Measurements from ENCODE around the gene KATNAL2.

The KATNAL2 gene

DNA sequence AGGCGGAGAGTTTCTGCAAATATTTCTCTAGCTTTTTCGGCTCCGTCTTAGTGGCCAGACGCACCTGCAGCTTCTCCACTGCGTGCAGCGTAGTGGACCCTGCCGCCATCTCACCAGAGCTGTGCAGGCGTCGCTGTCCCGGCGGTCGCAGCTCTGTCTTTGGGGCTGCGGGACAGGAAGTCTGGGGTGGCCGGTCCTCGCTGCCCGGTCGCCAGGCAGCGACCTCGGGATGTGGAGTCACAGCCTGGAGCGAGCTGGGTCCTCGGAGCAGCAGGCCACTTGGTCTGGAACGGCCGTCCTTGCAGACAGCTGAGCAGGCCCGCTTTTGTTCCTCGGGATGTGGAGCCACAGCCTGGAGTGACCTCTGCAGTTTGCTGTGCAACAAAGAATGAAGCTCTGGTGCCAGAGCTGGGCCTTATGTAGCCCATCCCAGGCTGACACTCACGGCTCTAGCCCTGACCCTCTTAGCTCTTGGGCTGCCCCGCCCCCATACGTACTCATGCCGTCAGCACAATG, 117.8 kb downstream of the KATNAL2 start, which contains the start of gene ELOA2:
Gene ELOA2, minus strand, starts transcription at position 466 of the 516 bp plus-strand sequence. Its CDS starts 357 bp downstream, at position 109.
- TF ChIP-seq, protein P1, sequence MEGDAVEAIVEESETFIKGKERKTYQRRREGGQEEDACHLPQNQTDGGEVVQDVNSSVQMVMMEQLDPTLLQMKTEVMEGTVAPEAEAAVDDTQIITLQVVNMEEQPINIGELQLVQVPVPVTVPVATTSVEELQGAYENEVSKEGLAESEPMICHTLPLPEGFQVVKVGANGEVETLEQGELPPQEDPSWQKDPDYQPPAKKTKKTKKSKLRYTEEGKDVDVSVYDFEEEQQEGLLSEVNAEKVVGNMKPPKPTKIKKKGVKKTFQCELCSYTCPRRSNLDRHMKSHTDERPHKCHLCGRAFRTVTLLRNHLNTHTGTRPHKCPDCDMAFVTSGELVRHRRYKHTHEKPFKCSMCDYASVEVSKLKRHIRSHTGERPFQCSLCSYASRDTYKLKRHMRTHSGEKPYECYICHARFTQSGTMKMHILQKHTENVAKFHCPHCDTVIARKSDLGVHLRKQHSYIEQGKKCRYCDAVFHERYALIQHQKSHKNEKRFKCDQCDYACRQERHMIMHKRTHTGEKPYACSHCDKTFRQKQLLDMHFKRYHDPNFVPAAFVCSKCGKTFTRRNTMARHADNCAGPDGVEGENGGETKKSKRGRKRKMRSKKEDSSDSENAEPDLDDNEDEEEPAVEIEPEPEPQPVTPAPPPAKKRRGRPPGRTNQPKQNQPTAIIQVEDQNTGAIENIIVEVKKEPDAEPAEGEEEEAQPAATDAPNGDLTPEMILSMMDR (IDR thresholded peaks at IDR 0.05; ENCODE audit: low read depth, low read length, missing control alignments) = no peak
- DNase-seq = no peak
- H3K27me3 ChIP-seq (replicated peaks) = no peaks in the 10 kb centered on the region
- in situ Hi-C loops (cut with HindIII; ENCODE audit: low pct_ligation_motif_present, low sequenced_read_pairs) = no loop called here
- no peak within 1 kb of the TSS for H3K4me3 ChIP-seq (ENCODE audit: low read depth, low read length)
- no peak within 1 kb of the TSS for H3K27ac ChIP-seq
- H3K36me3 ChIP-seq (replicated peaks) = no peaks in the 10 kb centered on the region

DNA sequence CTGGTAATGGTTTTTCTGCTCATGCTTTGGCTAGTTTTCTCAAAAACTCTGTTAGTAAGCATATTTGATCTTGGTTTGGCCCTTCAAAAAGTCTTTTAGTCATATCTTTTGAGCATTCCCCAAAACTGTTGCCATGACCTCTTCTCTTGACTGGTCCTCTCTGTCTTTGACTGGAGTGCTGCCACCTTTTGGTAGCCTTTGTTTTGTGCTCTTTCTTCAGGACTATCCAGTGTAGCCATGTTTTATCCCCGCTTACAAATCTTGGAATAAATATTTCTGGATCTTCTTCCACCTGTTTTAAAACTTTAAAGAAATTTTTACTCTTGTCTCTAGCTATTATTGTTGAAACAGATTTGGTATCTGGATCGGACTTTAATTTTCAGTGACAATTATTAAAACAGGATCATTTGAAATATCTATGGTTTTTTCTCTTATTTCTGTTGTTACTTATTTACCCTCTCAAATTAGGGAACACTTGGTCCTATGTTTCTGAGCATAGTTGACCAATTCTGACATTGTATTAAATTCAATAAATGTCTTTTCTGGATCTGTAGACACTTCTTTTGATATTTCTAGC, 119.0 kb downstream of the KATNAL2 start:
- Histone ChIP-seq H3K27ac (no peak overlapping the region), H3K4me3 (ENCODE audit: low read depth, low read length) (no peak overlapping the region), H3K27me3 (replicated peaks) (no peaks in the 10 kb centered on the region), H3K36me3 (replicated peaks) (no peaks in the 10 kb centered on the region)
- DNase-seq = peak; percentile 36
- in situ Hi-C loops (cut with HindIII; ENCODE audit: low pct_ligation_motif_present, low sequenced_read_pairs) = no loop called here
- TF ChIP-seq, protein P1 (IDR thresholded peaks at IDR 0.05; ENCODE audit: low read depth, low read length, missing control alignments) = peak; percentile 42

DNA sequence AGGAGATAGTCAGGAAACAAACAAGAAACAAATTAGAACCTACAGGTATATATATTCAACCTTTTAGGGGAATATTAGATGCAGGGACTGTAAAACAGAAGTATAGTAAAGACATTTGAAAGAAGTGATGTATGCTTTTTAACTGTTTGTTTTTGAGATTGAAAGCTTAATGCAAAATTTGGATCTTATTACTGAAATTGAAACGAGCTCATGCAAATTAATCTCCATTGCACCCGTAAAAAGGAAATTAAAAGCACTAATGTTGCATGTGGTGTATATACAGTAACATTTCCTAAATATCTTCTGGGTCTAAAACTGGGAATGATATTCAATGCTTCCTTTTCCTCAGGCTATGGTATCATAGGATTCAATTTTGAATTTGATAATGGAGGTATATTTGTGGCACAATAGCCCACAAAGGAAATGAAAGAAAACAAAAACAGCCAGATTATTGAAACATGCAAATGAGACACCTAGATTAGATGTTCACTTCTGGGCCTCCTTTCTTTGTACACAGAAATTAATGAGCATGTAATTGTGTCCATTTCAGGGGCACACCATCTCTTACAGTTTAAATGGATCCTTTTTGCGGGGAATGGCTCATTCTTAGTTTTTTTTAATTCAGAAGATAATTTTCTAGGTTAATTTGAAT, 119.7 kb downstream of the KATNAL2 start:
- in situ Hi-C loops (cut with HindIII; ENCODE audit: low pct_ligation_motif_present, low sequenced_read_pairs) = no loop called here
- Histone ChIP-seq H3K27me3 (replicated peaks) (no peaks in the 10 kb centered on the region), H3K4me3 (ENCODE audit: low read depth, low read length) (no peak overlapping the region), H3K27ac (no peak overlapping the region), H3K36me3 (replicated peaks) (no peaks in the 10 kb centered on the region)
- no peak for DNase-seq
- TF ChIP-seq, protein P1 (IDR thresholded peaks at IDR 0.05; ENCODE audit: low read depth, low read length, missing control alignments) = no peak

DNA sequence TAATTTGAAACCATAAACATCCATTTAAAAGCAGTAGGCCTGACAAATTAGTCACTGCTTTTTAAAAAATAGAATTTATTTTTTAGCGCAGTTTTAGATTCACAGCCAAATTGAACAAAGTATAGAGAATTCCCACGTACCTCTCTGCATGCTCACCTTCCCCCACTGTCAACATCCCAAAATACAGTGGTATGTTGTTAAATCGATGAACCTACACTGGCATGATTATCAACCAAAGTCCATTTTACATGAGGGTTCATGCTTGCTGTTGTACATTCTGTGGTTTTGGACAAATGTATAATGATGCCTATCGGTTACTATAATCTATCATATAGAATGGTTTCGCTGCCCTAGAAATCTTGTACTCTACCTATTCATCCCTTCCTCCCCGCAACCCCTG, 123.6 kb downstream of the KATNAL2 start:
- in situ Hi-C loops (cut with HindIII; ENCODE audit: low pct_ligation_motif_present, low sequenced_read_pairs) = no loop called here
- H3K4me3 ChIP-seq (ENCODE audit: low read depth, low read length) = no peak overlapping the region
- no peak for DNase-seq
- H3K36me3 ChIP-seq (replicated peaks) = no peaks in the 10 kb centered on the region
- no peak overlapping the region for H3K27ac ChIP-seq
- no peaks in the 10 kb centered on the region for H3K27me3 ChIP-seq (replicated peaks)
- TF ChIP-seq, protein P1 (IDR thresholded peaks at IDR 0.05; ENCODE audit: low read depth, low read length, missing control alignments) = no peak

DNA sequence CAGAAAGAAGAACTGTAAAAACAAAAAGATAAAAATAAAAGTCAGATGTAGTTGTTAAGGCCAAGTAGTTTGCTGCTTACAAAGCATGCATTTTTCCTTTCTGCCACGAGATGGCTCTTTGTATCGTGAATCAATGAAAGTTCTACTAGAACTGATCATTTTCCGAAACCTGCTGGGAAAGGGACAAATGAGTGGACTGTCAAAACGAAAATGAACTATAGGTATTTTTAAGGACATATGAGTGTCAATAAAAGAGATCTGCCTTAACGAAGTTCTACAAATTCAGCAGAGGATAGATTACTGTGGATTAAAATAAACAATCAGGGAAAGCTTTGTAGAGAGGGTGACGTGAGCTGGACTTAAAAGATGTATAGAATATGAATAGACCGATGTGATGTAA, 133.1 kb downstream of the KATNAL2 start:
- peak; percentile 39 for DNase-seq
- in situ Hi-C loops (cut with HindIII; ENCODE audit: low pct_ligation_motif_present, low sequenced_read_pairs) = no loop called here
- H3K27me3 ChIP-seq (replicated peaks) = peaks cover 4% of the 10 kb centered on the region
- TF ChIP-seq, protein P1 (IDR thresholded peaks at IDR 0.05; ENCODE audit: low read depth, low read length, missing control alignments) = peak; percentile 67
- H3K27ac ChIP-seq = no peak overlapping the region
- no peaks in the 10 kb centered on the region for H3K36me3 ChIP-seq (replicated peaks)
- H3K4me3 ChIP-seq (ENCODE audit: low read depth, low read length) = no peak overlapping the region

Data from brain microvascular endothelial cell (primary cell).